ENCODE data around the gene LACC1. TPM values are rescaled to one million over a fixed set of nuclear protein-coding genes. Genes with fewer than 3 reads are reported as not detected.

The LACC1 gene
- total RNA-seq: 2.3 TPM

DNA sequence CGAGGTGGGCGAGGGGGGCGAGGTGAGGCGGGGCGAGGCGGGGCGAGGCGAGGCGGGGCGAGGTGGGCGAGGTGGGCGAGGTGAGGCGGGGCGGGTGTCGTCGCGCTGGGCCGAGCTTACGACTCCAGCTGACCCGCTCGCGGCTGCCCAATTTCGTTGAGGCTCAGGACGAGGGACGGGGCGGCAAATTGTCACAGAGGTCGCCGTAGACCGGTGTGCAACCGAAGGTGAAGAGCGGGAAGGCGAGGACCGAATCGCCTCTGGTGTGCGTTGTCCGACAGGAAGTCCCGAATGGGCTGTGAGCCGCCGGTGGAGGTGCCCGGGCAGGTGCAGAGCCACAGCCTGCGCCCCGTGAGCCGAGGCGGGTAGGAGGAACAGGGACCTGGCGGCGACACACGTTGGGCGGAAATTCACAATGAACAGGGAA is at the start of gene LACC1:
Gene LACC1 (plus strand): TSS at position 150 of the 427 bp plus-strand sequence. CDS start 1,082 bp downstream, outside the sequence.

DNA sequence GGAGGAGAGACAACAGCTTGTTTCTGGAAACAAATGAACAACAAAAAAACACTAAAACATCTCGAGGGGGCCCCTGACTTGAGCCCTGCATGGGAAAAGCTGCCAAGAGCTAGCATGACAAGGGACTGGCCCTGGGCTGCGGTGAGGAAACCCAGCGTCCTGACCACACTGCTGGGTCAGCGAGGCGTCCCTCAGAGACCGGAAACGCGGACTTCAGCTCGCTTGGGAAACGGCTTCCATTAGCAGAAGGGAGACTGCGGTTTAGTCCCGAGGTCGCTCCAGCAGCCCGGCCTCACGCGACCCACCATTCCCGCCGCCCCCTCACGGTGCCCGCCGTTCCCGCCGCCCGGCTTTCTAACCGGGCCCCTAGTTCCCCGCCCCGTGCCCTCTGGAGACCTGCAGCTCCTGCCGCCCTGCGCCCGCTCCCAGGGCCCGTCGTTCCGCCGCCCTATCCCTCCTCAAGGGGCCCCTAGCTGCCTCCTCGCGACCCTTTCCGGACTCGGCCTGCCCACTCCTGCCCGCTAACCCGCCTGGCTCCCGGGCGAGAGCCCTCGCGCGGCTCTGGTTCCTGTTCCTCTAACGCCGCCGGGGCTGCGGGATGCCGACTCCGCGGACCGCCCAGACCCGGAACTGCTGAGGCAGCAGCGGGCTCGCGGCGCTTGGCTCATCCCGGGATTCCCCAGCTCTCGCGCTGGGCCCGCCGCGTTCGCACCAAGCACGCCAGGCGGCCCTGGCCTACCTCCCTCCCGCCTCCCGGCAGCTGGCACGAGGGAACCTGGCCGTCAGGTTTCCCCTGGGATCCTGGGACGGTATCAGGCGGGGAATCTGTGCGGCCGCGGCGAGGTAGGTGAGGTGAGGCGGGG is 581 bp upstream of the LACC1 start, which contains the start of gene CCDC122:
Gene CCDC122 (minus strand): TSS at position 849 of the 863 bp plus-strand sequence. CDS start 10,364 bp downstream, outside the sequence.

Other genes starting within 250 kb of the LACC1 start
- gene ENOX1, start 92.9 kb upstream of the LACC1 start, total RNA-seq: 10.1 TPM
- 4.0 TPM for gene CCDC122, start 164 bp upstream of the LACC1 start, total RNA-seq